Measurements from ENCODE around the gene TRAPPC3.
A peak's percentile ranks its signal among the peaks of the same experiment; 100 is the strongest.

TRAPPC3 gene

GRCh38 chr1:36149973-36150295 is 648 bp upstream of the TRAPPC3 start (continued):
- no peak for TF ChIP-seq ZNF19 (tag by site-specific recombination; IDR thresholded peaks at IDR 0.05; ENCODE audit: low read depth)
- TF ChIP-seq ZNF157 (tag by site-specific recombination; IDR thresholded peaks at IDR 0.05), result no peak
- no peak for TF ChIP-seq ZNF449 (tag by site-specific recombination; IDR thresholded peaks at IDR 0.05)
- no peak for TF ChIP-seq ZNF677 (tag by site-specific recombination; IDR thresholded peaks at IDR 0.05)
- peak; percentile 92 for TF ChIP-seq SCRT2 (tag by site-specific recombination; IDR thresholded peaks at IDR 0.05)
- peak; percentile 58 for TF ChIP-seq PRDM10 (tag by site-specific recombination; IDR thresholded peaks at IDR 0.05)
- TF ChIP-seq ZNF433 (tag by site-specific recombination; IDR thresholded peaks at IDR 0.05; ENCODE audit: low read depth), result no peak
- no peak for TF ChIP-seq REPIN1 (tag by site-specific recombination; IDR thresholded peaks at IDR 0.05; ENCODE audit: low read depth)
- peak; percentile 78 for TF ChIP-seq SCRT1 (tag by site-specific recombination; IDR thresholded peaks at IDR 0.05; ENCODE audit: borderline replicate concordance)
- TF ChIP-seq BCL11A (tag by site-specific recombination; IDR thresholded peaks at IDR 0.05; ENCODE audit: low read depth), result 0 out of 2 replicates have a peak, but pooled peaks have one; percentile 3
- no peak for TF ChIP-seq ZXDB (tag by site-specific recombination; IDR thresholded peaks at IDR 0.05)
- TF ChIP-seq, protein P1, sequence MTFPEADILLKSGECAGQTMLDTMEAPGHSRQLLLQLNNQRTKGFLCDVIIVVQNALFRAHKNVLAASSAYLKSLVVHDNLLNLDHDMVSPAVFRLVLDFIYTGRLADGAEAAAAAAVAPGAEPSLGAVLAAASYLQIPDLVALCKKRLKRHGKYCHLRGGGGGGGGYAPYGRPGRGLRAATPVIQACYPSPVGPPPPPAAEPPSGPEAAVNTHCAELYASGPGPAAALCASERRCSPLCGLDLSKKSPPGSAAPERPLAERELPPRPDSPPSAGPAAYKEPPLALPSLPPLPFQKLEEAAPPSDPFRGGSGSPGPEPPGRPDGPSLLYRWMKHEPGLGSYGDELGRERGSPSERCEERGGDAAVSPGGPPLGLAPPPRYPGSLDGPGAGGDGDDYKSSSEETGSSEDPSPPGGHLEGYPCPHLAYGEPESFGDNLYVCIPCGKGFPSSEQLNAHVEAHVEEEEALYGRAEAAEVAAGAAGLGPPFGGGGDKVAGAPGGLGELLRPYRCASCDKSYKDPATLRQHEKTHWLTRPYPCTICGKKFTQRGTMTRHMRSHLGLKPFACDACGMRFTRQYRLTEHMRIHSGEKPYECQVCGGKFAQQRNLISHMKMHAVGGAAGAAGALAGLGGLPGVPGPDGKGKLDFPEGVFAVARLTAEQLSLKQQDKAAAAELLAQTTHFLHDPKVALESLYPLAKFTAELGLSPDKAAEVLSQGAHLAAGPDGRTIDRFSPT (tag by site-specific recombination; IDR thresholded peaks at IDR 0.05), result no peak
- no peak for TF ChIP-seq ZNF280D (tag by site-specific recombination; IDR thresholded peaks at IDR 0.05)
- TF ChIP-seq ZBTB26 (tag by site-specific recombination; optimal IDR thresholded peaks at IDR 0.05), result no peak
- 0 out of 2 replicates have a peak, but pooled peaks have one; percentile 46 for TF ChIP-seq MZF1 (tag by site-specific recombination; IDR thresholded peaks at IDR 0.05; ENCODE audit: borderline replicate concordance)
- TF ChIP-seq WT1 (tag by site-specific recombination; IDR thresholded peaks at IDR 0.05), result no peak
- TF ChIP-seq ZBTB8A (tag by site-specific recombination; IDR thresholded peaks at IDR 0.05), result no peak
- no peak for TF ChIP-seq ZNF629 (tag by site-specific recombination; IDR thresholded peaks at IDR 0.05)
- TF ChIP-seq KLF7 (tag by site-specific recombination; IDR thresholded peaks at IDR 0.05; ENCODE audit: borderline replicate concordance), result no peak
- no peak for TF ChIP-seq ZNF24 (tag by site-specific recombination; IDR thresholded peaks at IDR 0.05)
- TF ChIP-seq ZFP37 (tag by site-specific recombination; IDR thresholded peaks at IDR 0.05), result 0 out of 2 replicates have a peak, but pooled peaks have one; percentile 1
- TF ChIP-seq ZNF555 (tag by site-specific recombination; conservative IDR thresholded peaks at IDR 0.05), result no peak
- TF ChIP-seq ZNF830 (tag by site-specific recombination; IDR thresholded peaks at IDR 0.05; ENCODE audit: low read depth), result no peak
- no peak for TF ChIP-seq YY1 (tag by site-specific recombination; IDR thresholded peaks at IDR 0.05)
- no peak for TF ChIP-seq ZBTB7A (tag by site-specific recombination; IDR thresholded peaks at IDR 0.05; ENCODE audit: low read depth)
- TF ChIP-seq ZNF121 (tag by site-specific recombination; IDR thresholded peaks at IDR 0.05), result no peak
- TF ChIP-seq SP2 (tag by site-specific recombination; IDR thresholded peaks at IDR 0.05), result no peak
- TF ChIP-seq ZNF169 (tag by site-specific recombination; IDR thresholded peaks at IDR 0.05), result no peak
